Heart left ventricle (tissue), 16 donors: ENCODE measurements around the gene HID1. TPM values are rescaled to one million over a fixed set of nuclear protein-coding genes. Genes with fewer than 3 reads are reported as not detected.

Experiments used
- ATAC-seq, 4 donors: fragments of 200-7000 bp; cut with Tn5 transposase; one replicate each; pipeline ENCODE4 v1.9.1; 2020 to 2022; ENCODE audit warnings: moderate library complexity in 4 of 4, mild to moderate bottlenecking in 3 of 4, moderate number of reproducible peaks in 1 of 4
- DNase-seq, 5 donors: peaks; one replicate each; pipeline ENCODE4 v3.0.0-alpha.2; 2020
- H3K27ac ChIP-seq, 12 donors: fragments of 200-600 bp; sonication (generic) in 4 of 12; one replicate each; pipeline versions ENCODE4 v1.5.0 to v1.8.0; 2016 to 2022; ENCODE audit warnings: mild to moderate bottlenecking in 2 of 12
- H3K27me3 ChIP-seq, 9 donors: fragments of 200-600 bp; sonication (generic) in 2 of 9; one replicate each; pipeline versions ENCODE4 v1.5.1 to v1.8.0; 2016 to 2022; ENCODE audit warnings: mild to moderate bottlenecking in 3 of 9
- H3K36me3 ChIP-seq, 9 donors: fragments of 200-600 bp; sonication (generic) in 2 of 9; one replicate each; pipeline versions ENCODE4 v1.5.0 to v1.8.0; 2018 to 2022; ENCODE audit warnings: mild to moderate bottlenecking in 2 of 9
- H3K4me1 ChIP-seq, 12 donors: fragments of 200-600 bp; sonication (generic) in 4 of 12; one replicate each; pipeline versions ENCODE4 v1.5.0 to v1.8.0; 2016 to 2022; ENCODE audit warnings: mild to moderate bottlenecking in 3 of 12
- H3K4me3 ChIP-seq, 12 donors: fragments of 200-600 bp; sonication (generic) in 4 of 12; one replicate each; pipeline versions ENCODE4 v1.5.0 to v1.8.0; 2017 to 2022; ENCODE audit warnings: mild to moderate bottlenecking in 9 of 12, moderate library complexity in 4 of 12
- H3K9me3 ChIP-seq, 12 donors: fragments of 200-600 bp; sonication (generic) in 4 of 12; one replicate each; pipeline versions ENCODE4 v1.5.0 to v1.8.0; 2016 to 2022; ENCODE audit warnings: mild to moderate bottlenecking in 1 of 12
- CTCF ChIP-seq, 12 donors: fragments of 200-600 bp; sonication (generic) in 4 of 12; IDR thresholded peaks; one replicate each; pipeline versions ENCODE4 v1.5.0 to v1.8.0; 2018 to 2022; ENCODE audit warnings: antibody characterized with exemption in 12 of 12, mild to moderate bottlenecking in 5 of 12
- POLR2A ChIP-seq, 2 donors: fragments of 450-650 bp; IDR thresholded peaks; one replicate each; pipeline ENCODE4 v1.6.1; 2017; ENCODE audit warnings: antibody characterized with exemption in 2 of 2, mild to moderate bottlenecking in 2 of 2, moderate library complexity in 2 of 2
- WGBS, 4 donors: extraction: QIAGEN DNeasy Blood & Tissue Kit in 2 of 4; methylation state at CpG; one replicate each; pipeline versions ENCODE4 v1.1.5 to v1.1.7; 2013 to 2018; 5-methylcytosine and 5-hydroxymethylcytosine counted together
- intact Hi-C, 10 donors: fragments of 100-400 bp; cut with DNase I; formaldehyde crosslinking; loops; one replicate each; pipeline versions ENCODE4 v1.11.1 to v1.14.2; 2022
- polyA plus RNA-seq, 2 donors: library from polyadenylated mRNA; stranded (reverse); fragments of 200-250 nt; gene quantifications; one replicate each; pipeline ENCODE4 v1.2.3, GENCODE V29; 2013
- total RNA-seq, 9 donors: library from RNA; depleted of rRNA in 2 of 9; stranded (reverse); fragments of >200 nt in 2 of 9; fragmentation: NEBNext Ultra II Directional in 3 of 9; extraction: Animal tissue kit (Norgen Biotek cat#: 25700) in 3 of 9; gene quantifications; one replicate each; pipeline versions ENCODE4 v1.1.0 to v1.2.4, GENCODE V29; 2016 to 2023
- donor health status: ischemic (EF 13 %, LVEDD 7.1; RV severe dilation, severe dysfunction).
- donor health status: healthy with polysubstance abuse.
- donor health status: DM: no; HTN: yes; CAD: no.
- donor health status: DM: no; HTN: no; CAD: no.
- donor health status: ischemic (EF 25% LVEDD 6.9; RV normal size, moderate dysfunction).
- donor health status: ischemic (EF 25% LVEDD 5.7; RV mildly dilated, moderate dysfunction).
- donor health status: healthy.
- donor health status: DM: yes; HTN: yes; CAD: no.
- donor health status: ischemic (EF 35%, LVEDD 5.7; RV mildly dilated, moderate dysfunction).
- donor health status: nonischemic (EF 11% LVEDD 7.7; RV severe dilation, severe dysfunction).
- donor health status: DM: yes; HTN: yes; CAD: no.
- donor health status: PGD.
- donor health status: ischemic (EF 29% LVEDD 5.4; RV normal size, mild dysfunction).
- donor health status: nonischemic (EF 23%, LVEDD 6.1; RV moderate dilation, normal function).

The HID1 gene
- total and polyA plus RNA-seq, 11 donors, result 5.7 to 15.7 (median 9.8) TPM

- Histone ChIP-seq H3K9me3 (no peaks in the 10 kb centered on the region), H3K4me1 (no peaks in the 10 kb centered on the region), H3K27me3 (peaks cover 0 to 48% (median 11%) of the 10 kb centered on the region in 9 donors), H3K36me3 (no peaks in the 10 kb centered on the region), H3K4me3 (no peak overlapping the region), H3K27ac (no peak overlapping the region)
- ATAC-seq (no peak), DNase-seq (no peak)
- 61 to 69% (median 65%) methylated on average over 13 of the region's 13 CpGs for WGBS, 4 donors
- TF ChIP-seq CTCF (IDR thresholded peaks at IDR 0.05), result no peak
- no peak for TF ChIP-seq POLR2A (IDR thresholded peaks at IDR 0.05)
- intact Hi-C loops, result no loop called here
These were observed 28.6 kb downstream of the HID1 start for GRCh38 chr17:74943808-74944522.

DNA sequence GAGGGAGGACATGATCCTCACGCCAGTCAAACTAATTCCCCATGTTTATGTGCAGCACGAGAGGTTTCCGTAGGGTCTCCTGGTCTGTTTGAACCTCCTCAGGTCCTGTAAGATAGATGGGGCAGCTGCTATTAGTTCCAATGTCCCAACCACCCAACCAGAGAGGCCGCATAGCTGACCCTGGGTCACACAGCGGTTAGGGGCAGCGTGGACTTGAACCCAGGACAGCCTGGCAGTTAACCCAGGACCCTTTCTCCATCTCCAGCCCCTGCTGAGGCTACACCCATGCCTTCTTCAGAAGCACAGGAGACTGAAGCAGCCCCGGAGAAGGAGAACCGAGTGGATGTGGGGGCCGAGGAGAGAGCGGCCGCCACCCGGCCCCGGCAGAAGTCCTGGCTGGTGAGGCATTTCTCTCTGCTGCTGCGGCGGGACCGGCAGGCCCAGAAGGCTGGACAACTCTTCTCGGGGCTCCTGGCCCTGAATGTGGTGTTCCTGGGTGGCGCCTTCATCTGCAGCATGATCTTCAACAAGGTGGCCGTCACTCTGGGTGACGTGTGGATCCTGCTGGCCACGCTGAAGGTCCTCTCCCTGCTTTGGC, 31.3 kb downstream of the HID1 start:
- peaks cover 0 to 3% (median 0%) of the 10 kb centered on the region in 12 donors for H3K4me1 ChIP-seq
- peaks cover 15 to 67% (median 28%) of the 10 kb centered on the region in 9 donors for H3K27me3 ChIP-seq
- no peak overlapping the region for H3K4me3 ChIP-seq
- no peaks in the 10 kb centered on the region for H3K9me3 ChIP-seq
- intact Hi-C loops, result no loop called here
- ATAC-seq (no peak), DNase-seq (no peak)
- no peak overlapping the region for H3K27ac ChIP-seq
- no peak for TF ChIP-seq CTCF (IDR thresholded peaks at IDR 0.05)
- no peak for TF ChIP-seq POLR2A (IDR thresholded peaks at IDR 0.05)
- H3K36me3 ChIP-seq, result no peaks in the 10 kb centered on the region
- 70 to 87% (median 78%) methylated on average over 10 to 21 of the region's 21 CpGs for WGBS, 4 donors

GRCh38 chr17:74939534-74939933, 33.0 kb downstream of the HID1 start:
- intact Hi-C loops, result no loop called here
- 42 to 51% (median 49%) methylated on average over 8 of the region's 8 CpGs for WGBS, 4 donors
- ATAC-seq, result no peak
- H3K27ac ChIP-seq, result no peak overlapping the region
- H3K27me3 ChIP-seq, result peaks cover 28 to 72% (median 45%) of the 10 kb centered on the region in 9 donors
- no peaks in the 10 kb centered on the region for H3K36me3 ChIP-seq
- H3K4me3 ChIP-seq, result no peak overlapping the region
- peaks cover 0 to 12% (median 0%) of the 10 kb centered on the region in 12 donors for H3K4me1 ChIP-seq
- no peak for DNase-seq
- H3K9me3 ChIP-seq, result no peaks in the 10 kb centered on the region
- TF ChIP-seq POLR2A (IDR thresholded peaks at IDR 0.05), result no peak

DNA sequence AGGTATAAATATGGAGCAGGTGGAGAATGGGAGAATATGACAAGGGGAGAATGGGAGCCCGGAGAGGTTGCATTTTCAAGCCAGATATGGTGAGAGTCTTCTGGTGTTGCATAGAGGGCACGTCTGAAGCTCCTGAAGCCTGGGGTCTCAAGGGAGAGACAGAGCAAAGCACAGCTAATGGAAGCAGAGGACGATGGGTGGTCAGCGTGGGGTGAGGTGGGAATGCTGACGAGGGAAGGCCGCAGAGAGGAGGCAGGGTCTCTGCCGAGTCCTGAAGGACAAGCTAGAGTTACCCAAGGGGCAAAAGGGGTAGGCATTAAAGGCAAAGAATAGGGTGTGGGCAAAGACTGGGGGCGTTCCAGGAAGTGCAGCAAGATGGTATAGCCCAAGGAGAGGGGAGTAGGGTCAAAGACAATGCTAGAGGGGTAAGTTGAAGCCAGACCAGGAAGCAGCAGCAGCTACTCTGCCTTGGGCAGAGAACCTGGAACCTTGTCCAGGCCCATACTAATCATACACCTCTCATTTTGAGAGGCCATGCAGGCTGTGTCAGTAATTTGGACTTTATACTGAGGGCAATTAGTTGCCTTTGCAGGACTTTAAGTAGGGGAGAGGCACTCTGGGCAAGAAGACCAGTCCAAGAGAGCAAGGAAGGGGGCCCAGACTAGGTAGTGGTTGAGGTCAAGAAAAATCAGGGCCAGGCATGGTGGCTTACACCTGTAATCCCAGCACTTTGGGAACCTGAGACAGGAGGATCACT, 34.2 kb downstream of the HID1 start:
- Histone ChIP-seq H3K4me1 (peaks cover 0 to 12% (median 0%) of the 10 kb centered on the region in 12 donors), H3K4me3 (no peak overlapping the region), H3K9me3 (no peaks in the 10 kb centered on the region), H3K27ac (no peak overlapping the region), H3K27me3 (peaks cover 29 to 81% (median 45%) of the 10 kb centered on the region in 9 donors), H3K36me3 (no peaks in the 10 kb centered on the region)
- TF ChIP-seq POLR2A (IDR thresholded peaks at IDR 0.05) (no peak), CTCF (IDR thresholded peaks at IDR 0.05) (no peak)
- intact Hi-C loops, result no loop called here
- DNase-seq (no peak), ATAC-seq (no peak)
- 55 to 67% (median 63%) methylated on average over 8 of the region's 8 CpGs for WGBS, 4 donors
